HG03342 (cell line): ENCODE measurements around the gene CUL9.
A peak's percentile ranks its signal among the peaks of the same experiment; 100 is the strongest.

Source experiments
- ATAC-seq: cut with Tn5 transposase; IDR thresholded peaks from one replicate; pipeline ENCODE4 v1.9.1; 2021; ENCODE audit warnings: mild to moderate bottlenecking, moderate library complexity; ENCODE audit not compliant: unreplicated experiment

The CUL9 gene

GRCh38 chr6:43226192-43226851 lies 44.3 kb downstream of the CUL9 start:
- ATAC-seq, result no peak

GRCh38 chr6:43228951-43229802 lies 47.2 kb downstream of the CUL9 start, which contains the start of gene DNPH1:
Gene DNPH1 (minus strand): TSS chr6:43229481. CDS start chr6:43229456, 25 bp downstream.
- peak; percentile 62 for ATAC-seq

- no peak for ATAC-seq
Measured at GRCh38 chr6:43229803-43230620, 48.0 kb downstream of the CUL9 start.

- ATAC-seq, result no peak
Measured at GRCh38 chr6:43231053-43231452, 49.1 kb downstream of the CUL9 start.

GRCh38 chr6:43231735-43232450 lies 49.9 kb downstream of the CUL9 start:
- no peak for ATAC-seq

GRCh38 chr6:43235841-43236240 lies 53.8 kb downstream of the CUL9 start:
- ATAC-seq, result no peak

- no peak for ATAC-seq
Measured at GRCh38 chr6:43239054-43239453, 57.1 kb downstream of the CUL9 start.

- no peak for ATAC-seq
Measured at GRCh38 chr6:43240950-43241349, 59.0 kb downstream of the CUL9 start.

- no peak for ATAC-seq
Measured at GRCh38 chr6:43241446-43241845, 59.5 kb downstream of the CUL9 start.

- ATAC-seq, result no peak
Measured at GRCh38 chr6:43242908-43243663, 61.1 kb downstream of the CUL9 start, which contains the start of gene TTBK1. Gene TTBK1 (plus strand): TSS chr6:43243481. CDS start chr6:43246661, 3,180 bp downstream.

- ATAC-seq, result no peak
Measured at GRCh38 chr6:43243664-43244321, 61.8 kb downstream of the CUL9 start.

- peak; percentile 22 for ATAC-seq
Measured at GRCh38 chr6:43246301-43247113, 64.5 kb downstream of the CUL9 start.

- ATAC-seq, result peak; percentile 91
Measured at GRCh38 chr6:43247114-43247999, 65.4 kb downstream of the CUL9 start.

- ATAC-seq, result no peak
Measured at GRCh38 chr6:43248101-43248500, 66.1 kb downstream of the CUL9 start.

GRCh38 chr6:43248791-43249190 lies 66.8 kb downstream of the CUL9 start:
- no peak for ATAC-seq

- ATAC-seq, result no peak
Measured at GRCh38 chr6:43250992-43251373, 69.0 kb downstream of the CUL9 start.

- ATAC-seq, result no peak
Measured at GRCh38 chr6:43253401-43253800, 71.4 kb downstream of the CUL9 start.
